Measurements from ENCODE around the gene TOX2. TPM values are rescaled to one million over a fixed set of nuclear protein-coding genes. Genes with fewer than 3 reads are reported as not detected.

TOX2 gene
- total RNA-seq, 1 experiment from 2014 or later = 85.4 TPM

- no peaks in the 10 kb centered on the region for H3K27me3 ChIP-seq (ENCODE audit: control insufficient read depth, insufficient read depth, low read length)
- ATAC-seq (no peak), DNase-seq (ENCODE audit: low read depth, low spot score) (no peak)
- ChIA-PET CTCF (no interaction called here), POLR2A (no interaction called here)
- no peaks in the 10 kb centered on the region for H3K9me3 ChIP-seq (ENCODE audit: control insufficient read depth, insufficient read depth, low read depth, low read length)
- no peak for TF ChIP-seq SIN3A (IDR thresholded peaks at IDR 0.05; ENCODE audit: borderline replicate concordance, insufficient read depth, low read depth, low read length)
- TF ChIP-seq POLR2AphosphoS5 (IDR thresholded peaks at IDR 0.05; ENCODE audit: low read depth, low read length) = no peak
- no peak for TF ChIP-seq TCF7L2 (IDR thresholded peaks at IDR 0.05; ENCODE audit: low read depth, low read length)
- intact Hi-C loops (cut with micrococcal nuclease; ENCODE audit: unreplicated experiment) = no loop called here
- peaks cover 18% of the 10 kb centered on the region for H3K4me1 ChIP-seq (ENCODE audit: control insufficient read depth, insufficient read depth, low read length)
- no TSS peak for BruUV-seq (replicated peaks)
- in situ Hi-C loops (cut with HindIII; ENCODE audit: low pct_unique_long_range_greater_than_20kb, low sequenced_read_pairs) = no loop called here
- no peak overlapping the region for H3K4me3 ChIP-seq (ENCODE audit: low read depth in 2 of 2, low read length in 2 of 2)
- no peak overlapping the region; the same call in 1 of the 2 replicates for H3K27ac ChIP-seq (ENCODE audit: low read length)
- H3K36me3 ChIP-seq (ENCODE audit: control insufficient read depth, insufficient read depth, low read length) = no peaks in the 10 kb centered on the region
These were observed 120.4 kb downstream of the TOX2 start for GRCh38 chr20:44034965-44035635.

- H3K27me3 ChIP-seq (ENCODE audit: control insufficient read depth, insufficient read depth, low read length) = no peaks in the 10 kb centered on the region
- no TSS peak for BruUV-seq (replicated peaks)
- ATAC-seq (0 out of 2 replicates have a peak, but pooled peaks have one; percentile 49), DNase-seq (ENCODE audit: low read depth, low spot score) (no peak)
- H3K27ac ChIP-seq (ENCODE audit: low read length) = no peak overlapping the region
- TF ChIP-seq, protein P1, sequence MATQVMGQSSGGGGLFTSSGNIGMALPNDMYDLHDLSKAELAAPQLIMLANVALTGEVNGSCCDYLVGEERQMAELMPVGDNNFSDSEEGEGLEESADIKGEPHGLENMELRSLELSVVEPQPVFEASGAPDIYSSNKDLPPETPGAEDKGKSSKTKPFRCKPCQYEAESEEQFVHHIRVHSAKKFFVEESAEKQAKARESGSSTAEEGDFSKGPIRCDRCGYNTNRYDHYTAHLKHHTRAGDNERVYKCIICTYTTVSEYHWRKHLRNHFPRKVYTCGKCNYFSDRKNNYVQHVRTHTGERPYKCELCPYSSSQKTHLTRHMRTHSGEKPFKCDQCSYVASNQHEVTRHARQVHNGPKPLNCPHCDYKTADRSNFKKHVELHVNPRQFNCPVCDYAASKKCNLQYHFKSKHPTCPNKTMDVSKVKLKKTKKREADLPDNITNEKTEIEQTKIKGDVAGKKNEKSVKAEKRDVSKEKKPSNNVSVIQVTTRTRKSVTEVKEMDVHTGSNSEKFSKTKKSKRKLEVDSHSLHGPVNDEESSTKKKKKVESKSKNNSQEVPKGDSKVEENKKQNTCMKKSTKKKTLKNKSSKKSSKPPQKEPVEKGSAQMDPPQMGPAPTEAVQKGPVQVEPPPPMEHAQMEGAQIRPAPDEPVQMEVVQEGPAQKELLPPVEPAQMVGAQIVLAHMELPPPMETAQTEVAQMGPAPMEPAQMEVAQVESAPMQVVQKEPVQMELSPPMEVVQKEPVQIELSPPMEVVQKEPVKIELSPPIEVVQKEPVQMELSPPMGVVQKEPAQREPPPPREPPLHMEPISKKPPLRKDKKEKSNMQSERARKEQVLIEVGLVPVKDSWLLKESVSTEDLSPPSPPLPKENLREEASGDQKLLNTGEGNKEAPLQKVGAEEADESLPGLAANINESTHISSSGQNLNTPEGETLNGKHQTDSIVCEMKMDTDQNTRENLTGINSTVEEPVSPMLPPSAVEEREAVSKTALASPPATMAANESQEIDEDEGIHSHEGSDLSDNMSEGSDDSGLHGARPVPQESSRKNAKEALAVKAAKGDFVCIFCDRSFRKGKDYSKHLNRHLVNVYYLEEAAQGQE (IDR thresholded peaks at IDR 0.05; ENCODE audit: insufficient read depth in 1 of 2, low read depth in 2 of 2, low read length in 1 of 2) = no peak
- no peak for TF ChIP-seq CTCF (IDR thresholded peaks at IDR 0.05)
- TF ChIP-seq POLR2AphosphoS5 (IDR thresholded peaks at IDR 0.05; ENCODE audit: low read depth, low read length) = no peak
- TF ChIP-seq SIN3A (IDR thresholded peaks at IDR 0.05; ENCODE audit: borderline replicate concordance, insufficient read depth, low read depth, low read length) = no peak
- no peak for TF ChIP-seq TCF7L2 (IDR thresholded peaks at IDR 0.05; ENCODE audit: low read depth, low read length)
- H3K9me3 ChIP-seq (ENCODE audit: control insufficient read depth, insufficient read depth, low read depth, low read length) = no peaks in the 10 kb centered on the region
- CTCF ChIA-PET = no interaction called here
- no peak overlapping the region for H3K4me3 ChIP-seq (ENCODE audit: low read depth in 2 of 2, low read length in 2 of 2)
- in situ Hi-C loops (cut with HindIII; ENCODE audit: low pct_unique_long_range_greater_than_20kb, low sequenced_read_pairs) (no loop called here), intact Hi-C loops (cut with micrococcal nuclease; ENCODE audit: unreplicated experiment) (no loop called here)
- H3K36me3 ChIP-seq (ENCODE audit: control insufficient read depth, insufficient read depth, low read length) = no peaks in the 10 kb centered on the region
- H3K4me1 ChIP-seq (ENCODE audit: control insufficient read depth, insufficient read depth, low read length) = peaks cover 18% of the 10 kb centered on the region
- POLR2A ChIA-PET = no interaction called here
These were observed 121.3 kb downstream of the TOX2 start for GRCh38 chr20:44035924-44036323.

DNA sequence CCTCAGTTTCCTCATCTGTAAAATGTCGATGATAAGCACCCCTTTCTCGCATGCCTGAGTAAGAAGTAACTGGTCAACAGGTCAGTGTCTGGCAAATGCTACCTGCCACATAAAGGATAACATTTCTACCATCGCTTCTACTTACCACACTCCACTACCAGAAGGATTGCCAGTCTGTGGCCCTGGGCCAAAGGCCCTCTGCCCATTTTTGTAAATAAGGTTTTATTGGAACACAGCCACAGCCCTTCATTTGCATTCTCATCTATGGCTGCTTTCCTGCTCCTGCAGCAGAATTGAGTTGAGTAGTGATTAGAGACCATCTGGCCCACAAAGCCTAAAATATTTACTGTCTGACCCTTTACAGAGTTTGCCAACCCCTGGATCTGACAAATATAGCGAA lies 121.8 kb downstream of the TOX2 start:
- DNase-seq (ENCODE audit: low read depth, low spot score) (no peak), ATAC-seq (no peak)
- Histone ChIP-seq H3K9me3 (ENCODE audit: control insufficient read depth, insufficient read depth, low read depth, low read length) (no peaks in the 10 kb centered on the region), H3K4me1 (ENCODE audit: control insufficient read depth, insufficient read depth, low read length) (peaks cover 15% of the 10 kb centered on the region), H3K36me3 (ENCODE audit: control insufficient read depth, insufficient read depth, low read length) (no peaks in the 10 kb centered on the region), H3K27me3 (ENCODE audit: control insufficient read depth, insufficient read depth, low read length) (no peaks in the 10 kb centered on the region), H3K27ac (ENCODE audit: low read length) (no peak overlapping the region), H3K4me3 (ENCODE audit: low read depth in 2 of 2, low read length in 2 of 2) (no peak overlapping the region)
- TF ChIP-seq, protein P1 (IDR thresholded peaks at IDR 0.05; ENCODE audit: insufficient read depth in 1 of 2, low read depth in 2 of 2, low read length in 1 of 2) = no peak
- TF ChIP-seq TCF7L2 (IDR thresholded peaks at IDR 0.05; ENCODE audit: low read depth, low read length) = no peak
- TF ChIP-seq POLR2AphosphoS5 (IDR thresholded peaks at IDR 0.05; ENCODE audit: low read depth, low read length) = no peak
- no peak for TF ChIP-seq SIN3A (IDR thresholded peaks at IDR 0.05; ENCODE audit: borderline replicate concordance, insufficient read depth, low read depth, low read length)
- TF ChIP-seq CTCF (IDR thresholded peaks at IDR 0.05) = no peak
- ChIA-PET POLR2A (no interaction called here), CTCF (no interaction called here)
- intact Hi-C loops (cut with micrococcal nuclease; ENCODE audit: unreplicated experiment) (no loop called here), in situ Hi-C loops (cut with HindIII; ENCODE audit: low pct_unique_long_range_greater_than_20kb, low sequenced_read_pairs) (no loop called here)
- no TSS peak for BruUV-seq (replicated peaks)

All from Panc1 (cell line).